Thyroid gland (tissue), 4 donors: ENCODE data around the gene EFR3B. TPM values are rescaled to one million over a fixed set of nuclear protein-coding genes. Genes with fewer than 3 reads are reported as not detected.
A peak's percentile ranks its signal among the peaks of the same experiment; 100 is the strongest.

Source experiments
- DNase-seq, 2 donors: peaks; one replicate each; pipeline ENCODE4 v3.0.0-alpha.2; 2019
- H3K27ac ChIP-seq, 3 donors: fragments of 200-600 bp; sonication (generic); 1 replicate in 2 of 3; 2 replicates in 1 of 3; pipeline ENCODE4 v1.5.1; 2016 to 2019; ENCODE audit warnings: mild to moderate bottlenecking in 1 of 3, moderate library complexity in 1 of 3
- H3K27me3 ChIP-seq: fragments of 200-600 bp; sonication (generic); one replicate; pipeline ENCODE4 v1.5.1; 2019
- H3K36me3 ChIP-seq, 2 donors: fragments of 200-600 bp; sonication (generic); one replicate each; pipeline ENCODE4 v1.5.1; 2016 to 2019
- H3K4me1 ChIP-seq, 2 donors: fragments of 200-600 bp; sonication (generic); one replicate each; pipeline ENCODE4 v1.5.1; 2017 to 2019
- H3K4me3 ChIP-seq, 3 donors: fragments of 200-600 bp; sonication (generic); replicated peaks in 1 of 3; 1 replicate in 2 of 3; 2 replicates in 1 of 3; pipeline ENCODE4 v1.5.1; 2016; ENCODE audit warnings: mild to moderate bottlenecking in 1 of 3
- H3K9me3 ChIP-seq: fragments of 200-600 bp; sonication (generic); one replicate; pipeline ENCODE4 v1.5.1; 2017
- CTCF ChIP-seq, 6 experiments: fragments of 200-600 bp in 3 of 6; fragments of 450-650 bp in 3 of 6; sonication (generic) in 3 of 6; IDR thresholded peaks; one replicate each; pipeline ENCODE4 v1.5.1; 2016 to 2019; ENCODE audit warnings: antibody characterized with exemption in 6 of 6, mild to moderate bottlenecking in 2 of 6, inconsistent platforms in 1 of 6, moderate library complexity in 1 of 6
- POLR2A ChIP-seq, 2 donors: fragments of 450-650 bp; IDR thresholded peaks; one replicate each; pipeline ENCODE4 v1.6.1; 2017; ENCODE audit warnings: antibody characterized with exemption in 2 of 2, mild to moderate bottlenecking in 2 of 2, moderate library complexity in 1 of 2
- WGBS, 2 donors: methylation state at CpG; one replicate each; pipeline ENCODE4 v1.1.5; 2017; 5-methylcytosine and 5-hydroxymethylcytosine counted together
- intact Hi-C: fragments of 100-400 bp; cut with DNase I; formaldehyde crosslinking; loops from one replicate; pipeline ENCODE4 v1.15.1; 2023
- total RNA-seq, 4 donors: library from RNA; depleted of rRNA; stranded (reverse); fragments of >200 nt; gene quantifications; one replicate each; pipeline ENCODE4 v1.2.3, GENCODE V29; 2016

Gene EFR3B
- total RNA-seq, 4 donors from 2014 or later = 17.3 to 21.5 (median 20.0) TPM

GRCh38 chr2:25035537-25036220 lies 6.2 kb upstream of the EFR3B start:
- no peaks in the 10 kb centered on the region for H3K27me3 ChIP-seq
- H3K4me1 ChIP-seq = peaks cover 0 to 6% of the 10 kb centered on the region in 2 donors
- H3K9me3 ChIP-seq = no peaks in the 10 kb centered on the region
- WGBS, 2 donors = 57 to 67% methylated on average over 11 to 12 of the region's 12 CpGs
- H3K36me3 ChIP-seq = no peaks in the 10 kb centered on the region
- DNase-seq = no peak
- intact Hi-C loops = no loop called here
- H3K27ac ChIP-seq = no peak overlapping the region
- TF ChIP-seq POLR2A (IDR thresholded peaks at IDR 0.05) = no peak
- TF ChIP-seq CTCF (IDR thresholded peaks at IDR 0.05) = no peak
- no peak overlapping the region for H3K4me3 ChIP-seq

GRCh38 chr2:25036221-25036559 lies 5.7 kb upstream of the EFR3B start:
- Histone ChIP-seq H3K9me3 (no peaks in the 10 kb centered on the region), H3K27me3 (no peaks in the 10 kb centered on the region), H3K4me1 (peaks cover 0 to 6% of the 10 kb centered on the region in 2 donors), H3K36me3 (no peaks in the 10 kb centered on the region), H3K4me3 (no peak overlapping the region), H3K27ac (no peak overlapping the region)
- WGBS, 2 donors = 66 to 77% methylated on average over 6 of the region's 6 CpGs
- TF ChIP-seq CTCF (IDR thresholded peaks at IDR 0.05) (no peak), POLR2A (IDR thresholded peaks at IDR 0.05) (no peak)
- DNase-seq = no peak
- intact Hi-C loops = no loop called here

GRCh38 chr2:25039126-25039525 lies 2.8 kb upstream of the EFR3B start:
- intact Hi-C loops = no loop called here
- TF ChIP-seq CTCF (IDR thresholded peaks at IDR 0.05) = no peak
- TF ChIP-seq POLR2A (IDR thresholded peaks at IDR 0.05) = no peak
- DNase-seq = no peak
- Histone ChIP-seq H3K9me3 (no peaks in the 10 kb centered on the region), H3K27me3 (no peaks in the 10 kb centered on the region), H3K27ac (no peak overlapping the region), H3K36me3 (no peaks in the 10 kb centered on the region), H3K4me3 (no peak overlapping the region), H3K4me1 (peaks cover 0 to 20% of the 10 kb centered on the region in 2 donors)
- WGBS, 2 donors = 86 to 90% methylated on average over 4 of the region's 4 CpGs

GRCh38 chr2:25041307-25041927 lies 459 bp upstream of the EFR3B start:
- H3K27me3 ChIP-seq = no peaks in the 10 kb centered on the region
- intact Hi-C loops = no loop called here
- peak; percentile 89 to 90 for DNase-seq
- peaks cover 0 to 24% of the 10 kb centered on the region in 2 donors for H3K4me1 ChIP-seq
- 0 to 4% methylated on average over 16 to 18 of the region's 28 CpGs for WGBS, 2 donors
- peak overlapping the region in 2 of 3 donors; percentile 66 to 75 for H3K27ac ChIP-seq
- TF ChIP-seq POLR2A (IDR thresholded peaks at IDR 0.05) = no peak
- peak in 5 of 6 experiments; percentile 48 to 69 (median 53) for TF ChIP-seq CTCF (IDR thresholded peaks at IDR 0.05)
- H3K36me3 ChIP-seq = no peaks in the 10 kb centered on the region
- no peaks in the 10 kb centered on the region for H3K9me3 ChIP-seq
- peak overlapping the region in 2 of 3 donors; percentile 31 to 70 for H3K4me3 ChIP-seq
